Panc1 (cell line): ENCODE data around the gene LDB3. TPM values are rescaled to one million over a fixed set of nuclear protein-coding genes. Genes with fewer than 3 reads are reported as not detected.

Source experiments
- ATAC-seq: fragments of 200-7000 bp; cut with Tn5 transposase; 2 replicates; pipeline ENCODE4 v1.9.1; 2020; ENCODE audit warnings: mild to moderate bottlenecking, moderate library complexity
- BruUV-seq: library from RNA; stranded (reverse); fragments of 400-500 nt; replicated peaks from 2 replicates; lab custom pipeline; 2021; lab: Mats Ljungman, UMichigan
- CTCF ChIA-PET: fragments of 300-600 bp; sonication (Branson Sonifier 250); formaldehyde crosslinking; loops from one replicate; lab custom pipeline; 2022; ENCODE audit warnings: antibody characterized with exemption; lab: Charles Lee
- POLR2A ChIA-PET: fragments of 300-600 bp; sonication (Branson Sonifier 250); formaldehyde crosslinking; loops from one replicate; lab custom pipeline; 2022; ENCODE audit warnings: antibody characterized with exemption; lab: Charles Lee
- DNase-seq: peaks from one replicate; pipeline ENCODE4 v3.0.0-alpha.2; 2010; ENCODE audit warnings: low read depth, low spot score
- H3K27ac ChIP-seq: 2 replicates; pipeline ENCODE4 v1.5.1; 2011; ENCODE audit warnings: mild to moderate bottlenecking, low read length, inconsistent platforms
- H3K27me3 ChIP-seq: fragments of 200-500 bp; sonication (Bioruptor generic); 2 replicates; pipeline ENCODE4 v1.6.0; 2014; ENCODE audit warnings: low read length, inconsistent platforms; ENCODE audit not compliant: control insufficient read depth, insufficient read depth
- H3K36me3 ChIP-seq: fragments of 200-500 bp; sonication (Bioruptor generic); 2 replicates; pipeline ENCODE4 v1.5.1; 2014; ENCODE audit warnings: inconsistent platforms, mild to moderate bottlenecking, low read length, moderate library complexity; ENCODE audit not compliant: control insufficient read depth, insufficient read depth
- H3K4me1 ChIP-seq: 2 replicates; pipeline ENCODE4 v1.5.1; 2011; ENCODE audit warnings: inconsistent platforms, mild to moderate bottlenecking, low read length, moderate library complexity; ENCODE audit not compliant: control insufficient read depth, insufficient read depth
- H3K4me3 ChIP-seq, 2 experiments: 2 replicates each; pipeline ENCODE4 v1.5.1; 2011 to 2012; ENCODE audit warnings: low read depth in 2 of 2, low read length in 2 of 2, mild to moderate bottlenecking in 2 of 2, inconsistent platforms in 1 of 2, moderate library complexity in 1 of 2
- H3K9me3 ChIP-seq: fragments of 200-500 bp; sonication (Bioruptor generic); 2 replicates; pipeline ENCODE4 v1.5.1; 2014; ENCODE audit warnings: low read depth, mild to moderate bottlenecking, inconsistent platforms, low read length, moderate library complexity; ENCODE audit not compliant: control insufficient read depth, insufficient read depth
- CTCF ChIP-seq: fragments of 450-650 bp; IDR thresholded peaks from 2 replicates; pipeline ENCODE4 v1.5.1; 2017; ENCODE audit warnings: mild to moderate bottlenecking
- POLR2AphosphoS5 ChIP-seq: IDR thresholded peaks from 2 replicates; pipeline ENCODE4 v1.6.1; 2012; ENCODE audit warnings: mild to moderate bottlenecking, low read depth, low read length, moderate library complexity
- REST ChIP-seq, 2 experiments: IDR thresholded peaks; 2 replicates each; pipeline ENCODE4 v1.6.1; 2011 to 2012; ENCODE audit warnings: low read depth in 2 of 2, control low read depth in 1 of 2, low read length in 1 of 2, mild to moderate bottlenecking in 1 of 2, moderate library complexity in 1 of 2; ENCODE audit not compliant: insufficient read depth in 1 of 2
- SIN3A ChIP-seq: IDR thresholded peaks from 2 replicates; pipeline ENCODE4 v1.6.1; 2012; ENCODE audit warnings: low read depth, mild to moderate bottlenecking, low read length, moderate library complexity, borderline replicate concordance; ENCODE audit not compliant: insufficient read depth
- TCF7L2 ChIP-seq: IDR thresholded peaks from 2 replicates; pipeline ENCODE4 v1.6.1; 2011; ENCODE audit warnings: mild to moderate bottlenecking, low read depth, low read length, inconsistent platforms
- in situ Hi-C: cut with HindIII; loops from 2 replicates; pipeline ENCODE4 v1.10.0; 2016; ENCODE audit warnings: low sequenced_read_pairs, low pct_unique_long_range_greater_than_20kb
- intact Hi-C: fragments of 100-400 bp; cut with micrococcal nuclease; formaldehyde crosslinking; loops from one replicate; pipeline ENCODE4 v1.10.0; 2022; ENCODE audit not compliant: unreplicated experiment
- total RNA-seq: library from RNA; stranded (reverse); gene quantifications from one replicate; pipeline ENCODE4 v1.2.1, GENCODE V29; 2021; ENCODE audit not compliant: unreplicated experiment

The LDB3 gene
- total RNA-seq, 1 experiment from 2014 or later = 0.15 TPM

- DNase-seq (no peak), ATAC-seq (no peak)
- ChIA-PET POLR2A (no interaction called here), CTCF (no interaction called here)
- Histone ChIP-seq H3K4me3 (no peak overlapping the region), H3K9me3 (no peaks in the 10 kb centered on the region), H3K4me1 (peaks cover 16% of the 10 kb centered on the region), H3K27ac (no peak overlapping the region), H3K27me3 (no peaks in the 10 kb centered on the region), H3K36me3 (no peaks in the 10 kb centered on the region)
- no TSS peak for BruUV-seq
- in situ Hi-C loops (no loop called here), intact Hi-C loops (no loop called here)
- TF ChIP-seq SIN3A = no peak
- TF ChIP-seq TCF7L2 = no peak
- no peak for TF ChIP-seq REST (IDR thresholded peaks at IDR 0.05; ENCODE audit: insufficient read depth in 1 of 2, low read depth in 2 of 2, low read length in 1 of 2)
- TF ChIP-seq CTCF = no peak
- TF ChIP-seq POLR2AphosphoS5 = no peak
Observed at GRCh38 chr10:86706401-86706841, 38.1 kb downstream of the LDB3 start.

- BruUV-seq = no TSS peak
- ATAC-seq = no peak
- Histone ChIP-seq H3K4me3 (no peak overlapping the region), H3K4me1 (peaks cover 16% of the 10 kb centered on the region), H3K9me3 (no peaks in the 10 kb centered on the region), H3K27me3 (no peaks in the 10 kb centered on the region), H3K36me3 (no peaks in the 10 kb centered on the region), H3K27ac (no peak overlapping the region)
- TF ChIP-seq TCF7L2 (no peak), CTCF (no peak), REST (IDR thresholded peaks at IDR 0.05; ENCODE audit: insufficient read depth in 1 of 2, low read depth in 2 of 2, low read length in 1 of 2) (no peak), POLR2AphosphoS5 (no peak), SIN3A (no peak)
- POLR2A ChIA-PET = no interaction called here
- DNase-seq = no peak
- CTCF ChIA-PET = no interaction called here
- intact Hi-C loops = no loop called here
- in situ Hi-C loops = no loop called here
Observed at GRCh38 chr10:86706977-86707376, 38.7 kb downstream of the LDB3 start.
